SHP77 treated with DMSO at 0.1 percent for 48 hours (cell line): ENCODE results near the gene LAPTM5.
"Not testable (repeated sequence)": the region's sequence is repeated elsewhere in the genome, so short reads cannot be mapped to it uniquely, and the experiment has no call there.

Experiments
- DNase-seq: peaks from one replicate; lab custom pipeline; 2025; lab: John Stamatoyannopoulos, UW

LAPTM5 gene

DNA sequence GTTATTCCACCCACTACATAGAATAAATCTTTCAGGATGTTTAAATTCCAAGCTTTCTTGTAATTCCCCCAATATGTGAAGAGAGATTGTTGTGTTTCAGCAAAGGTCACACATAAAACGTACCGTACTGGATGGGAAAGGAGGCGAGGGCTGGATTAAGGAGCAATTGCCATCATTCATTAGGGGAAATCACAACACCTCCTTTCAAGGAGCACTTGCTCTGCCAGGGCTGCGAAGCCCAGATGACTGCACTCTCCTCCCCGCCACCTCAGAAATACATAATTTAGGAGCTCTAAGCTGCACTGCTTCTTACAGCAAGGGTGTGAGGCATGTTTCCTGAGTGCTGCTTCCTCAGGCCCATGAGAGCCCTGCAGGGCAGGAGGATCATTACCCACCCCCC lies 63.8 kb downstream of the LAPTM5 start:
- DNase-seq = no peak

DNA sequence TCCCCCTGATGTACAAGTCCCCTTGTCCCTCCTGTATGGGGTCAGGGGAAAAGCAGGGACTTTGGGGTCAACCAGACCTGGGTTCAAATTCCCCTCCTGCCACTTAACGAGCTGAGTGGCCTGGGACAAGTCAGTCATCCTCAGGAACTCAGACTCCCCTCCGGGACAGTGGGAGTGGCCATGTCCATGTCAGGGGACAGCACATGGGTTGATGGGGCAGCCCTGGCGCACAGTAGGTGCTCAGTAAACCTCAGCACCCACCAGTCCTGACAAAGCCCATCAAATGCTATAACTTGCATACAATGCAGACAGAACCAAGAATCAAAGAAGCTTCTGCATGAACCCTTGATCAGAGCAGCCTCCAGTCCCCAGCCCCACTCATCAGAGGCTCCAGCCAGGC lies 64.2 kb downstream of the LAPTM5 start:
- no peak for DNase-seq

DNA sequence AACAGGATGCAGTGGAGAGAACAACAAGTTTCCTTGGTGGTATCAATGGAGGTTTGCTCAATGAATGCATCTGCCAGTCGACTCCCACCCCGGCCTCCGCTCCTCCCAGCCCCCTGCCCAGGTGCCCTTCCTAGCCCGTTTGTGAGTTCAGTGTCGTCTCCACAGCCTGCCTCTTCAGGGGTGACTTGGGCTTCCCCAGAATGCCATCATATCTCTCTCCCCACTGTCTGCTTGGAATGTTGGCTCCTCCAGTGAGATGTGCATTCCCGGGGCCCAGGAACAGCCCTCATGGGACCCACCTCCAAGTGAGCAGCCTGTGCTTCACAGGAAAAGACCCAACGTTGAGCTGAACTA lies 64.6 kb downstream of the LAPTM5 start:
- no peak for DNase-seq

- DNase-seq = no peak
Observed at GRCh38 chr1:30692201-30692947, 65.2 kb downstream of the LAPTM5 start.

- DNase-seq = no peak
Observed at GRCh38 chr1:30691480-30691879, 66.1 kb downstream of the LAPTM5 start.

- no peak for DNase-seq
Observed at GRCh38 chr1:30689901-30690645, 67.5 kb downstream of the LAPTM5 start.

DNA sequence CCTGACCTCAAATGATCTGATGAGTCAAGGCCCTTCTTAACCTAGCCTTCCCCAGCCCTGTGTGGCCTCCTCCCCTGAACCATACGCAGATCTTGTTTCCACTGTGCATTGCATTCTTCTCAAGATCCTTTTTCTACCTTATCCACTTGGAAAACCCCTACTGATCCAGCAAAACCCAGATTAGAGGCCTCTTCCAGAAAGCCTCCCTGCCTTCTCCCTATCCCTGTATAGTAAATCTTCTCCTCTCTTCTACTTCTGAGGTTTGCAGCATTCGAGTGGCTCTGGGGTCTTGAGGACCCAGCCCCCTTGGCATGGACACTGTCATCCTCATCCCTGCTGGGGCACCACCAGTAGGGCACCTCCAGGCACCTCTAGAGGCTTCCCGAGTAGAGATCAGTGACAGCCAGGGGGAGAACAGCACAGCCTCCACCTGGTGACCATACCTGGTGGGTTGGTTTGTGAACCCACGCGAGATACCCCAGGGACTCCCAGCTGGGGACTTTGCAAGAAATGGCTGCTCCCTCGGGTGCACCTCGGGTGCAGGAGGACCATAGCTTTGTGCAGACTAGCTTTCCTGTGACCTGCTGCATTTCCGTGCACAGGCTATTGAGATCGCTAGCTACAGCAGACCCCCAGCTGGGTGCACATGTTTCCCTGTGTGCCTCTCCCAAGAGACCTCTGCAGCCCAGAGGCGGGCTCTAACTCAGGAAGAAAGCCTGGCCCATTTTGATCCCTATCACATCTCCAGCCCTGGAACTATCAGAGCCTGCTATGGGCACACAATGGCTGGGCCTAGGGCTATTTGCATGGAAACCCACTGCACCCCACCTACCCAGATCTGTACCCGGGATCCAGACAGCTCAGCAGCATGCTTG lies 68.4 kb downstream of the LAPTM5 start:
- no peak for DNase-seq

GRCh38 chr1:30688516-30688915 lies 69.1 kb downstream of the LAPTM5 start:
- not testable (repeated sequence) for DNase-seq

DNA sequence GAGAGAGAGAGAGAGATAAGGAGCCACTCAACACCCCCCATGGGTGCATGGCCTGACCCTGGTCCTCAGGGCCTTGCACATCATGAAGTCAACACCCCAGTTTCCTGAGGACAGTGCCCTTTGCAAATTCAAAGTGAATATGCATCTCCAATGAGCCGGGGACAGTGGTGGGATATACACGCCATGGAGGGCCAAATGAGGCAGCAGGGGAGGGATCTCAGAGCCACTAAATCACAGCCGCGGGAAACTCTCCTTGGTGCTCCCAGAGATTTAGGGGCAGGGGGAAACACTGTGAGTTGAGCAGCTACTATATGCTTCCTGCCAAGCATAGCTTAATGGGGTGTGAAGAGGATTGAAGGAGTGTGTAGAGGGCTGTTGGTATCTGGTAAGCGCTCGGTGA lies 69.7 kb downstream of the LAPTM5 start:
- no peak for DNase-seq

DNA sequence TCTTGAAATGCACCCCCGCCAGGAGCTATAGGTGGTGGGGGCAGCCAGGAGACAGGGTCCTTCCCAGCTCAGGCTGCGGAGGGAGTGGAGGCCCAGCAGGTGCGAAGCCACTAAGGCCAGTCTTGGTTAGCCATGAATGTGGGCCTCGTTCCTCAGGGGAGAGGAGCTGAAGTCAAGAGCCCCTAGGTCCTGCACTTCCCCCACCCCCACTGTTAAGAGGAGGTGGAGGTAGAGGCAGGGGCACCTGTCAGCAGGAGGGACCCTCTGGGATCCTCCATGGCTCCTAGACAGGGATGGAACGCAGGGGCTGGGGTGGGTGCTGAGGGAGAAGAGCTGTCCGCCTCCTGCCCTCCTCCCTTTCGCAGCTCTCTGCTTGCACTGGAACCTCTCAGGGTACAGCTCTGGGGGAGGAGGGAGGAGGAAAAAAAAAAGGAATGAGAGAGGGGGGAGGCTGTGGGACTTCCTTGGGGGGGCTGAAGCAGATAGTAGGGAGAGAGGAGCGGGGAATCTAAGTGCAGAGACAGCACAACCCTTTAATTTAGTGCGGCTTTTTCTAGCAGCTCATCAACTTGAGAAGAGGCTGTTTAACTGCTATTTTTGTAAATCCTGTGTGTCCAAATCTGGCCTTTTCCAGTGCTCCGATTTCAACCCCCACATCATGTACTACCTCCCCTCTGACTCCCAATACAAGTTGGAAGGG lies 71.2 kb downstream of the LAPTM5 start:
- no peak for DNase-seq

DNA sequence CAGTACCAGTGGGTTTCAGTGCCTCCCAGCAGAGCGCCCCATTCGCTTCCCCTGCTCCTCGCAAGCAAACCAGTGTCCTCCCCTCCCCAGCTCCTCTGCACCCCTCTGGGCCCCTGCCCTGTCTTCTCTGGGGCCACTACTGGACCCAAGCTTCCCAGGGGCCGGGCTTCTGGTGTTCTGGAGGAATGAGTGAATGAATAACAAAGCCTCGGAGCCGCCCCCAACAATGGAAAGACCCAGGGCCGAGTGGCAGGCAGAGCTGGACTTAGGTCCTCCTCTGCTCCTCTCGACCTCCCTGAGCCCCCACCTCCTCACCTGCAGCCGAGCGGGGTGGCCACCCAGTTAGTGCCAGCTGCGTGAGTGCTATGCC lies 71.8 kb downstream of the LAPTM5 start:
- DNase-seq = no peak

DNA sequence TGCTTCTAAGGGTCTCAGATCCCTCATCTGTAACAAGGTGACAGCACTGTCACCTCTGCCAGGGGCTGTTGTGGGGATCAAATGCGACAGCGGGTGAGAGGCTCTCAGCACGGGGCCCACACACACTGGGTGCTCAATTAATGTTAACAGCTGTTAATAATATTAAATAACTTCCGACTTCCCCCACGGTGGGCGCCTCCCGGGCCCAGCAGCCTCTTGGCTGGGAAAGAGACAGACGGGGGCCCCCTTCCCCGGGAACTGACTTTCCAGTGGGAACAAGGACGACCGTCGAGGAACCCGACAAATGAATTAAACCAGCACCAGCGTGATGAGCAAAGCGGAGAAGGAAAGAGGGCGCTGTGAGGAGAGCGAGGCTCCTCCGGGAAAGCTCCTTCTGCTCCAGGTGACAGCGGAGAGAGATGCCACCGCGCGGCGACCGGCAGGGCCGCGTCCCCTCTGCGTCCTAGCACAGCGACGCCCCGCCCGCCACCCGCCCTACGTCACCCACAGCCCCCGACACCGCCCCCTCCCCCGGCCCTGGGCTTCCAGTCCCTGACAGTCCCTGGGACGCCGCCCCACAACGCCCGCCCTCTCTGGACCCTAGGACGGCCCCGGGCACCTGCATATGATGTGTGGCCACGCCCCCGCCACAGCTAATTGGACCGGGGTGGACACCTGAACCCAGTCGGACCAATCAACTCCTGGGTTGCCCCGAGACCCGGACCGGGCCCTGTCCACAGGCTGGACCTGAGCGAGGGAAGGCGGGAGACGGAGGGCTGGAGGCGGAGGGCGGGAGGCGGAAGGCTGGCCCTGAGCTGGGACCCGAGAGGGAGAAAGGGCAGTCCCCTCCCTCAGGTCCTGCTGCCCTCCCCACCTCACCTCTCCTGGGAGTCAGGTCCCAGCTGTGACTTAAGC lies 72.4 kb downstream of the LAPTM5 start:
- no peak for DNase-seq

DNA sequence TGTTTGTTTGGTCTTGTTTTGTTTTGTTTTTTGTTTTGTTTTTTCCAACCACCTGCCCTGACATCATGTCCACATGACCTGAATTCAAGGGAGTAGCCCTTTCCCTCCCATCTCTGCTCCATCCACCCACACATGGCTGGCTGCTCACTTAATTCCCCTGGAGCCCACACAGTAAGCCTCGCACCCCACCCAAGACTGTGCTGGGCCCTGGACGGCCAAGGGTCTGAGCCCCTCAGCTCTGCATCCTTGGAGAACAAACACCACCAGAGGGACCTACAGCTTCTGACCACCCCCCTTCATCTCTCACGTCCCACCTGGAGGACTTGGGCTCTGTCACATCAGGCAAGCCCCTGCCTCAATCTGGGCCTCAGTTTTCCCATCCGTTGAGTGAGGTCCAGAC lies 73.3 kb downstream of the LAPTM5 start:
- DNase-seq = no peak

DNA sequence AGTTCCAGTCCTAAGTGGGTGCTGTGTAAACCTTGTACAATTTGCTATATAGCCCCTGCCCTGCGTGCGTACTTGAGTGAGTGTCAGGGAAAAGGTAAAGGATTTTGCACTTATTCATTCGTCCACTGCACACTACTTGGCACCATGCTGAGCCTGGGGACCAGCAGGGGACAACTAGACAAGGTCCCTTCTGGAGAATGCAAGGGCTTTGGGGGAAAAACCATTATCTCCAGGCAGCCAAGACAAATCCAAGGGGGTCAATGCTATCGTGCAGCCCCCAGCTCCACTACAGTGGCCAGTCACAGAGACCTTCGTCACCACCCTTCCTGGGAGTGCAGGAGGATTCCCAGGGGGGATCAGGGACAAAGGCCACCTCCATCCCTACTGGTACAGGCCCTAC lies 73.9 kb downstream of the LAPTM5 start:
- no peak for DNase-seq
